IMR-90 (cell line): ENCODE data around the gene SH3BP4. TPM values are rescaled to one million over a fixed set of nuclear protein-coding genes. Genes with fewer than 3 reads are reported as not detected.

Source experiments
- ATAC-seq: fragments of 200-7000 bp; cut with Tn5 transposase; 2 replicates; pipeline ENCODE4 v1.9.1; 2020; ENCODE audit warnings: low read depth, mild to moderate bottlenecking, moderate library complexity
- BruUV-seq: library from RNA; stranded (reverse); fragments of 400-500 nt; replicated peaks from 2 replicates; lab custom pipeline; 2021; lab: Mats Ljungman, UMichigan
- CTCF ChIA-PET: fragments of 300-600 bp; formaldehyde crosslinking; extraction: SDS; loops from one replicate; lab custom pipeline; 2021; ENCODE audit warnings: antibody characterized with exemption; lab: Yijun Ruan, JAX
- POLR2A ChIA-PET: fragments of 300-600 bp; sonication (Branson Sonifier 250); formaldehyde crosslinking; loops from one replicate; lab custom pipeline; 2022; ENCODE audit warnings: antibody characterized with exemption; ENCODE audit not compliant: unreplicated experiment; lab: Charles Lee
- DNase-seq: peaks from one replicate; pipeline ENCODE4 v3.0.0; 2013
- H2AFZ ChIP-seq: replicated peaks from 2 replicates; pipeline ENCODE3; 2013; ENCODE audit warnings: low read length, mild to moderate bottlenecking; ENCODE audit not compliant: poor library complexity
- H2AK5ac ChIP-seq: 2 replicates; pipeline ENCODE4 v1.6.1; 2013; ENCODE audit warnings: low read depth, low read length, inconsistent platforms
- H2AK9ac ChIP-seq: replicated peaks from 2 replicates; pipeline ENCODE3; 2013; ENCODE audit warnings: mild to moderate bottlenecking, low read depth, low read length, moderate library complexity; ENCODE audit not compliant: poor library complexity
- H2BK120ac ChIP-seq: 2 replicates; pipeline ENCODE4 v1.6.1; 2013; ENCODE audit warnings: low read depth, low read length, inconsistent platforms
- H2BK15ac ChIP-seq: 3 replicates; pipeline ENCODE4 v1.6.1; 2013; ENCODE audit warnings: low read depth, low read length, inconsistent platforms
- H2BK20ac ChIP-seq: 2 replicates; pipeline ENCODE4 v1.6.1; 2013; ENCODE audit warnings: low read depth, mild to moderate bottlenecking, inconsistent platforms, low read length, moderate library complexity
- H2BK5ac ChIP-seq: 2 replicates; pipeline ENCODE4 v1.6.1; 2013; ENCODE audit warnings: mild to moderate bottlenecking, low read depth, low read length, inconsistent platforms; ENCODE audit not compliant: poor library complexity, severe bottlenecking
- H3K14ac ChIP-seq: replicated peaks from 2 replicates; pipeline ENCODE4 v1.6.1; 2013; ENCODE audit warnings: low read depth, low read length, inconsistent platforms
- H3K18ac ChIP-seq: 2 replicates; pipeline ENCODE4 v1.6.1; 2013; ENCODE audit warnings: low read depth, low read length, control low read depth
- H3K23ac ChIP-seq: 2 replicates; pipeline ENCODE4 v1.6.1; 2013; ENCODE audit warnings: low read depth, low read length, inconsistent platforms
- H3K27ac ChIP-seq: 2 replicates; pipeline ENCODE4 v1.5.1; 2013; ENCODE audit warnings: mild to moderate bottlenecking, control low read depth, low read length; ENCODE audit not compliant: insufficient read depth
- H3K27me3 ChIP-seq: 2 replicates; pipeline ENCODE4 v1.6.1; 2013; ENCODE audit warnings: low read length; ENCODE audit not compliant: control insufficient read depth, insufficient read depth
- H3K36me3 ChIP-seq: 2 replicates; pipeline ENCODE4 v1.6.1; 2013; ENCODE audit warnings: low read length, mixed read lengths; ENCODE audit not compliant: control insufficient read depth, insufficient read depth
- H3K4ac ChIP-seq: 2 replicates; pipeline ENCODE4 v1.6.1; 2013; ENCODE audit warnings: low read depth, low read length, inconsistent platforms
- H3K4me1 ChIP-seq: 2 replicates; pipeline ENCODE4 v1.6.1; 2013; ENCODE audit warnings: low read length, mixed read lengths; ENCODE audit not compliant: control insufficient read depth, insufficient read depth
- H3K4me2 ChIP-seq: 2 replicates; pipeline ENCODE4 v1.6.1; 2013; ENCODE audit warnings: low read depth, mild to moderate bottlenecking, control low read depth, low read length, moderate library complexity
- H3K4me3 ChIP-seq: 2 replicates; pipeline ENCODE4 v1.5.1; 2013; ENCODE audit warnings: low read depth, mild to moderate bottlenecking, control low read depth, low read length, moderate library complexity; ENCODE audit not compliant: insufficient read depth
- H3K56ac ChIP-seq: 2 replicates; pipeline ENCODE4 v1.6.1; 2013; ENCODE audit warnings: low read length, inconsistent platforms; ENCODE audit not compliant: insufficient read depth; ENCODE audit errors: extremely low read depth
- H3K79me1 ChIP-seq, 2 experiments: 2 replicates each; pipeline ENCODE4 v1.6.1; 2013; ENCODE audit warnings: low read length in 2 of 2, inconsistent platforms in 1 of 2, low read depth in 1 of 2
- H3K9ac ChIP-seq: 2 replicates; pipeline ENCODE4 v1.6.1; 2013; ENCODE audit warnings: low read depth, low read length, control low read depth
- H3K9me1 ChIP-seq: 2 replicates; pipeline ENCODE4 v1.6.1; 2013; ENCODE audit warnings: low read length, inconsistent platforms; ENCODE audit not compliant: insufficient read depth
- H3K9me3 ChIP-seq: 2 replicates; pipeline ENCODE4 v1.6.1; 2013; ENCODE audit warnings: low read length; ENCODE audit not compliant: control insufficient read depth, insufficient read depth
- H4K20me1 ChIP-seq: 2 replicates; pipeline ENCODE4 v1.6.1; 2013; ENCODE audit warnings: low read length, inconsistent platforms; ENCODE audit not compliant: insufficient read depth
- H4K5ac ChIP-seq: 2 replicates; pipeline ENCODE4 v1.6.1; 2013; ENCODE audit warnings: mild to moderate bottlenecking, low read depth, low read length, control low read depth
- H4K8ac ChIP-seq, 2 experiments: 2 replicates each; pipeline ENCODE4 v1.6.1; 2013; ENCODE audit warnings: low read depth in 2 of 2, low read length in 2 of 2, control low read depth in 1 of 2, inconsistent platforms in 1 of 2
- H4K91ac ChIP-seq: 2 replicates; pipeline ENCODE4 v1.6.1; 2013; ENCODE audit warnings: low read depth, low read length, inconsistent platforms; ENCODE audit not compliant: insufficient read depth
- BHLHE40 ChIP-seq: fragments of 150-350 bp; IDR thresholded peaks from 2 replicates; pipeline ENCODE4 v1.6.1; 2016; ENCODE audit warnings: mild to moderate bottlenecking, low read depth, low read length
- CEBPB ChIP-seq: IDR thresholded peaks from 2 replicates; pipeline ENCODE4 v1.6.1; 2012; ENCODE audit warnings: low read depth, low read length, improper control_type of control experiment
- CHD1 ChIP-seq: IDR thresholded peaks from 2 replicates; pipeline ENCODE4 v1.6.1; 2012; ENCODE audit warnings: low read depth, low read length, improper control_type of control experiment
- CTCF ChIP-seq: conservative IDR thresholded peaks from 2 replicates; pipeline ENCODE4 v1.5.1; 2012; ENCODE audit warnings: mild to moderate bottlenecking, low read depth, low read length, improper control_type of control experiment
- ELK1 ChIP-seq: fragments of 150-350 bp; IDR thresholded peaks from 2 replicates; pipeline ENCODE4 v1.6.1; 2016; ENCODE audit warnings: low read depth, mild to moderate bottlenecking, low read length, moderate library complexity, borderline replicate concordance
- FOS ChIP-seq: fragments of 150-350 bp; IDR thresholded peaks from 2 replicates; pipeline ENCODE4 v1.6.1; 2016; ENCODE audit warnings: low read depth, low read length
- MAFK ChIP-seq: IDR thresholded peaks from 2 replicates; pipeline ENCODE4 v1.6.1; 2012; ENCODE audit warnings: low read depth, low read length, improper control_type of control experiment
- MAZ ChIP-seq: IDR thresholded peaks from 2 replicates; pipeline ENCODE4 v1.6.1; 2012; ENCODE audit warnings: low read depth, mild to moderate bottlenecking, low read length, improper control_type of control experiment, moderate library complexity, borderline replicate concordance
- NFE2L2 ChIP-seq: fragments of 150-350 bp; IDR thresholded peaks from 2 replicates; pipeline ENCODE4 v1.6.1; 2016; ENCODE audit warnings: low read depth, mild to moderate bottlenecking, low read length
- POLR2A ChIP-seq: IDR thresholded peaks from 2 replicates; pipeline ENCODE4 v1.6.1; 2012; ENCODE audit warnings: mild to moderate bottlenecking, low read depth, low read length
- RAD21 ChIP-seq: IDR thresholded peaks from 2 replicates; pipeline ENCODE4 v1.6.1; 2012; ENCODE audit warnings: low read length, improper control_type of control experiment
- RCOR1 ChIP-seq: IDR thresholded peaks from 2 replicates; pipeline ENCODE4 v1.6.1; 2012; ENCODE audit warnings: mild to moderate bottlenecking, low read length, improper control_type of control experiment; ENCODE audit not compliant: insufficient replicate concordance
- RFX5 ChIP-seq: IDR thresholded peaks from 2 replicates; pipeline ENCODE4 v1.8.0; 2012; ENCODE audit warnings: low read depth, mild to moderate bottlenecking, low read length, moderate library complexity
- SMC3 ChIP-seq: fragments of 150-350 bp; IDR thresholded peaks from 2 replicates; pipeline ENCODE4 v1.6.1; 2016; ENCODE audit warnings: low read depth, mild to moderate bottlenecking, antibody characterized with exemption, low read length, moderate library complexity
- USF2 ChIP-seq: fragments of 150-350 bp; IDR thresholded peaks from 2 replicates; pipeline ENCODE4 v1.6.1; 2017; ENCODE audit warnings: mild to moderate bottlenecking, antibody characterized with exemption, low read length, low read depth
- WGBS, 2 experiments: methylation state at CpG; one replicate each; pipeline versions ENCODE4 v1.1.5 to v1.1.7; 2013; ENCODE audit warnings: missing lambda C conversion rate in 2 of 2; ENCODE audit not compliant: insufficient read length in 1 of 2; ENCODE audit errors: extremely low coverage in 2 of 2; 5-methylcytosine and 5-hydroxymethylcytosine counted together
- dilution Hi-C: fragments of 300-500 bp; cut with HindIII; formaldehyde crosslinking; loops from one replicate; pipeline ENCODE4 v1.14.3; 2018; ENCODE audit warnings: low sequenced_read_pairs; ENCODE audit not compliant: unreplicated experiment
- in situ Hi-C: fragments of 300-500 bp; cut with MboI; formaldehyde crosslinking; loops from 3 replicates; pipeline ENCODE4 v1.14.3; 2019; ENCODE audit warnings: low sequenced_read_pairs, inconsistent platforms, mixed read lengths
- intact Hi-C: fragments of 100-400 bp; cut with micrococcal nuclease; formaldehyde crosslinking; loops from 2 replicates; pipeline ENCODE4 v1.10.0; 2022
- polyA plus RNA-seq, 3 experiments: library from polyadenylated mRNA; depleted of rRNA; stranded (reverse); fragments of >200 nt; gene quantifications; 2 replicates each; pipeline ENCODE4 v1.2.3, GENCODE V29; 2012; ENCODE audit warnings: low replicate concordance in 1 of 3
- total RNA-seq: library from RNA; depleted of rRNA; stranded (reverse); fragments of >200 nt; gene quantifications from 2 replicates; pipeline ENCODE4 v1.2.3, GENCODE V29; 2012

SH3BP4 gene
- total and polyA plus RNA-seq, 2 of the 4 experiments (the other 2 are of a cell fraction), result 104 to 122 TPM

- BruUV-seq, result no TSS peak
- no peaks in the 10 kb centered on the region for H3K27me3 ChIP-seq
- H4K91ac ChIP-seq, result 0 out of 2 replicates have a peak overlapping the region, but pooled peaks have one; percentile 22
- H3K56ac ChIP-seq, result no peak overlapping the region
- no peak overlapping the region for H3K18ac ChIP-seq
- H2BK20ac ChIP-seq, result no peak overlapping the region
- H3K79me1 ChIP-seq, result peaks cover 6 to 92% of the 10 kb centered on the region in 2 experiments; a peak in 3 of 4 replicates
- H3K23ac ChIP-seq, result peak overlapping the region; percentile 81
- peaks cover 86% of the 10 kb centered on the region for H4K20me1 ChIP-seq
- peaks cover 69% of the 10 kb centered on the region for H3K36me3 ChIP-seq
- H2BK15ac ChIP-seq, result no peak overlapping the region
- peak overlapping the region; percentile 36 for H3K27ac ChIP-seq
- H4K5ac ChIP-seq, result 0 out of 2 replicates have a peak overlapping the region, but pooled peaks have one; percentile 3
- no peak for DNase-seq
- intact Hi-C loops, result no loop called here
- peaks cover 65% of the 10 kb centered on the region for H3K9me1 ChIP-seq
- peak overlapping the region; percentile 25 for H2BK5ac ChIP-seq
- H3K4ac ChIP-seq, result peak overlapping the region; percentile 69
- H3K9ac ChIP-seq, result no peak overlapping the region
- peak overlapping the region; percentile 41 for H2AK5ac ChIP-seq
- H3K4me1 ChIP-seq, result peaks cover 64% of the 10 kb centered on the region
- ChIA-PET CTCF (no interaction called here), POLR2A (interaction anchor here (0.5 kb wide), 1 partner anchor 48 kb away, joined by 4 read pairs; the partner anchor contains the start of gene SH3BP4)
- no peak overlapping the region for H3K4me2 ChIP-seq
- peak overlapping the region; percentile 16; the same call in 1 of the 2 replicates for H2BK120ac ChIP-seq
- dilution Hi-C loops, result no loop called here
- WGBS, 2 experiments, result 54% methylated on average over 3 of the region's 11 CpGs; no CpG with 5 or more reads in 1 of the 2 experiments
- peak overlapping the region; percentile 42 to 44; a peak in 3 of 4 replicates for H4K8ac ChIP-seq
- H3K9me3 ChIP-seq, result no peaks in the 10 kb centered on the region
- peak overlapping the region; percentile 26; the same call in 1 of the 2 replicates for H3K14ac ChIP-seq
- H3K4me3 ChIP-seq, result no peak overlapping the region
- in situ Hi-C loops, result no loop called here
- H2AK9ac ChIP-seq, result no peak overlapping the region
- H2AFZ ChIP-seq, result peak overlapping the region; percentile 15
- ATAC-seq, result no peak
- TF ChIP-seq BHLHE40, result no peak
- no peak for TF ChIP-seq CTCF
- no peak for TF ChIP-seq MAFK
- no peak for TF ChIP-seq FOS
- no peak for TF ChIP-seq POLR2A
- no peak for TF ChIP-seq USF2
- TF ChIP-seq MAZ, result no peak
- TF ChIP-seq RFX5, result no peak
- no peak for TF ChIP-seq CEBPB
- no peak for TF ChIP-seq RCOR1
- no peak for TF ChIP-seq RAD21
- TF ChIP-seq NFE2L2, result no peak
- TF ChIP-seq ELK1, result no peak
- no peak for TF ChIP-seq CHD1
- TF ChIP-seq SMC3, result no peak
Measured at GRCh38 chr2:234999740-235000425, 48.1 kb downstream of the SH3BP4 start.
